Natural killer cell treated with Interleukin-12 subunit alpha and Interleukin-12 subunit beta and Interleukin-15 and Interleukin-18, amount 100 ng/mL, for 72 hours (primary cell): ENCODE results near the gene CGGBP1. TPM values are rescaled to one million over a fixed set of nuclear protein-coding genes. Genes with fewer than 3 reads are reported as not detected.

Experiments used
- total RNA-seq, 2 donors: library from RNA; stranded (reverse); gene quantifications; one replicate each; pipeline ENCODE4 v1.2.3, GENCODE V29; 2022

CGGBP1 gene
- total RNA-seq, 2 donors from 2014 or later = 75.4 to 81.7 TPM

Other genes starting within 250 kb of the CGGBP1 start
- 10 to 100 TPM; 13.2 to 30.8 TPM for gene ZNF654, start 250 bp upstream of the CGGBP1 start, total RNA-seq
- gene C3orf38, start 91.0 kb upstream of the CGGBP1 start, total RNA-seq = 10 to 100 TPM; 22.5 to 35.1 TPM